Lower lobe of right lung (tissue), 2 donors: ENCODE data around the gene KRCC1. TPM values are rescaled to one million over a fixed set of nuclear protein-coding genes. Genes with fewer than 3 reads are reported as not detected.

ENCODE experiments used
- ATAC-seq, 2 donors: fragments of 200-7000 bp; cut with Tn5 transposase; one replicate each; pipeline ENCODE4 v1.9.1; 2020 to 2022; ENCODE audit warnings: mild to moderate bottlenecking in 2 of 2, moderate library complexity in 2 of 2
- DNase-seq: peaks from one replicate; pipeline ENCODE4 v3.0.0-alpha.2; 2020
- H3K27ac ChIP-seq: fragments of 200-600 bp; one replicate; pipeline ENCODE4 v1.8.0; 2022
- H3K27me3 ChIP-seq: fragments of 200-600 bp; one replicate; pipeline ENCODE4 v1.8.0; 2022; ENCODE audit warnings: low read depth
- H3K36me3 ChIP-seq: fragments of 200-600 bp; one replicate; pipeline ENCODE4 v1.8.0; 2022; ENCODE audit warnings: mild to moderate bottlenecking
- H3K4me1 ChIP-seq: fragments of 200-600 bp; one replicate; pipeline ENCODE4 v1.8.0; 2022
- H3K4me3 ChIP-seq: fragments of 200-600 bp; one replicate; pipeline ENCODE4 v1.8.0; 2022; ENCODE audit warnings: mild to moderate bottlenecking
- H3K9me3 ChIP-seq: fragments of 200-600 bp; one replicate; pipeline ENCODE4 v1.8.0; 2022
- intact Hi-C: fragments of 100-400 bp; cut with DNase I; formaldehyde crosslinking; loops from one replicate; pipeline ENCODE4 v1.11.0; 2022
- total RNA-seq: library from RNA; stranded (reverse); fragmentation: NEBNext Ultra II Directional; extraction: Animal tissue kit (Norgen Biotek cat#: 25700); gene quantifications from one replicate; pipeline ENCODE4 v1.2.1, GENCODE V29; 2021
- TF ChIP-seq, protein P1 (sequence below): fragments of 200-600 bp; IDR thresholded peaks from one replicate; pipeline ENCODE4 v1.8.0; 2022; ENCODE audit warnings: antibody characterized with exemption, mild to moderate bottlenecking
- donor health status: DM: no; HTN: yes; CAD: no; lungs with severe emphysema.

Gene KRCC1
- total RNA-seq, 1 donor from 2014 or later: 24.7 TPM

DNA sequence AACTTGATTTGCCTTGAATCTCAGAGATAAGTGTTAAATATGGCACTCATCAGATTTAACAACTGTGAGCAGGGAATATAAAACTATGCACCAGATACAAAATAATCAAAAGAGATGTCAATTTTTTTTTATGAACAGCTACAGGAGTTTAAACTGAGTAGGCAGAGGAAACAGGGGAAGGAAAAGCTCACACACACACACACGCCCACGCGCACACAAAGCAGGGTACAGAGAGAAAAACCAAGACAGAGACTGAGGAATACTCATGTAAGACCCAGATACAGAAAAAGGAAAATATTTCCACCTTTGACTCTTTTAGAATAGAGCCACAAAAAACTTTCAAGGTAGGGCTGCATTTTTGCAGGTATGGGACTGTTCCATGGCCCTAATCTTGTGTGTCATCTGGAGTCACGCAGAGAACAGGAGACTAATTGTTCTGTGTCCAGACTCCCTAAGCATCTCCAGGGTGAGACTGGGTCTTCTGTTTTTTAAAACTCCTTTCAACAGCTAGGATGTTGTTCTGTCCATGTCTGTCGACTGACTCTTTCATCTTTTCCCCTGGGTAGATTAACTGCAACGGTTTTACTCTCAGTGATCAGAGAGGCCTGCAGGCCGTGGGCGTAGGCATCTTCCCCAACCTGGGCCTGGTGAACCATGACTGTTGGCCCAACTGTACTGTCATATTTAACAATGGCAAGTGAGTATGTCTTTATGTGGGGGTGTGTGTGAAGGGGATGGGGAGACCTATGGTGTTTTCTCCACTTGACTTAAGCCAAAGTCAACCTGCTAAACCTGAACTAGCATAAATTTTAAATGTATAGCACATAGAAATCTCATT lies 35.1 kb upstream of the KRCC1 start:
- no peak for ATAC-seq

GRCh38 chr2:88088999-88089398 lies 33.4 kb upstream of the KRCC1 start:
- DNase-seq (no peak), ATAC-seq (no peak)
- H3K4me1 ChIP-seq: no peaks in the 10 kb centered on the region
- intact Hi-C loops: no loop called here
- H3K36me3 ChIP-seq: no peaks in the 10 kb centered on the region
- H3K27ac ChIP-seq: no peak overlapping the region
- H3K27me3 ChIP-seq: no peaks in the 10 kb centered on the region
- TF ChIP-seq, protein P1, sequence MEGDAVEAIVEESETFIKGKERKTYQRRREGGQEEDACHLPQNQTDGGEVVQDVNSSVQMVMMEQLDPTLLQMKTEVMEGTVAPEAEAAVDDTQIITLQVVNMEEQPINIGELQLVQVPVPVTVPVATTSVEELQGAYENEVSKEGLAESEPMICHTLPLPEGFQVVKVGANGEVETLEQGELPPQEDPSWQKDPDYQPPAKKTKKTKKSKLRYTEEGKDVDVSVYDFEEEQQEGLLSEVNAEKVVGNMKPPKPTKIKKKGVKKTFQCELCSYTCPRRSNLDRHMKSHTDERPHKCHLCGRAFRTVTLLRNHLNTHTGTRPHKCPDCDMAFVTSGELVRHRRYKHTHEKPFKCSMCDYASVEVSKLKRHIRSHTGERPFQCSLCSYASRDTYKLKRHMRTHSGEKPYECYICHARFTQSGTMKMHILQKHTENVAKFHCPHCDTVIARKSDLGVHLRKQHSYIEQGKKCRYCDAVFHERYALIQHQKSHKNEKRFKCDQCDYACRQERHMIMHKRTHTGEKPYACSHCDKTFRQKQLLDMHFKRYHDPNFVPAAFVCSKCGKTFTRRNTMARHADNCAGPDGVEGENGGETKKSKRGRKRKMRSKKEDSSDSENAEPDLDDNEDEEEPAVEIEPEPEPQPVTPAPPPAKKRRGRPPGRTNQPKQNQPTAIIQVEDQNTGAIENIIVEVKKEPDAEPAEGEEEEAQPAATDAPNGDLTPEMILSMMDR: no peak
- H3K4me3 ChIP-seq: no peak overlapping the region
- H3K9me3 ChIP-seq: no peaks in the 10 kb centered on the region

More for the DNA sequence above, 35.1 kb upstream of the KRCC1 start:
- Histone ChIP-seq H3K36me3 (no peaks in the 10 kb centered on the region), H3K9me3 (no peaks in the 10 kb centered on the region), H3K27ac (no peak overlapping the region), H3K4me1 (no peaks in the 10 kb centered on the region), H3K4me3 (no peak overlapping the region), H3K27me3 (no peaks in the 10 kb centered on the region)
- no peak for DNase-seq
- TF ChIP-seq, protein P1: no peak
- intact Hi-C loops: no loop called here

DNA sequence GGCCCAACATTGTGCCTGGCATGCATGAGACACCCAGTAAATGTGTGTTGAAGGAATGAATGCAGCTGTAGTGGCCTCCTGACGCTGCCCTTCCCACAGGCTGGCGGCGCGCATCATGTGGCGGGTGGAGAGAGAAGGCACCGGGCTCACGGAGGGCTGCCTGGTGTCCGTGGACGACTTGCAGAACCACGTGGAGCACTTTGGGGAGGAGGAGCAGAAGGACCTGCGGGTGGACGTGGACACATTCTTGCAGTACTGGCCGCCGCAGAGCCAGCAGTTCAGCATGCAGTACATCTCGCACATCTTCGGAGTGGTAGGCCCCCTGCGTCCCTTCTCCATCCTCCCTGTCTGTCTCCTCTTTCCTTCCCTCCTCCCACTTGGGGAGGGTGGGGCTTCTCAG lies 32.2 kb upstream of the KRCC1 start:
- Histone ChIP-seq H3K27me3 (no peaks in the 10 kb centered on the region), H3K27ac (no peak overlapping the region), H3K4me3 (no peak overlapping the region), H3K9me3 (no peaks in the 10 kb centered on the region), H3K36me3 (no peaks in the 10 kb centered on the region), H3K4me1 (no peaks in the 10 kb centered on the region)
- TF ChIP-seq, protein P1: no peak
- intact Hi-C loops: no loop called here
- no peak for DNase-seq
- ATAC-seq: no peak

- TF ChIP-seq, protein P1: no peak
- intact Hi-C loops: no loop called here
- Histone ChIP-seq H3K27ac (no peak overlapping the region), H3K9me3 (no peaks in the 10 kb centered on the region), H3K36me3 (no peaks in the 10 kb centered on the region), H3K4me3 (no peak overlapping the region), H3K27me3 (no peaks in the 10 kb centered on the region), H3K4me1 (no peaks in the 10 kb centered on the region)
- ATAC-seq (no peak), DNase-seq (no peak)
Observed at GRCh38 chr2:88087073-88087472, 31.5 kb upstream of the KRCC1 start.

DNA sequence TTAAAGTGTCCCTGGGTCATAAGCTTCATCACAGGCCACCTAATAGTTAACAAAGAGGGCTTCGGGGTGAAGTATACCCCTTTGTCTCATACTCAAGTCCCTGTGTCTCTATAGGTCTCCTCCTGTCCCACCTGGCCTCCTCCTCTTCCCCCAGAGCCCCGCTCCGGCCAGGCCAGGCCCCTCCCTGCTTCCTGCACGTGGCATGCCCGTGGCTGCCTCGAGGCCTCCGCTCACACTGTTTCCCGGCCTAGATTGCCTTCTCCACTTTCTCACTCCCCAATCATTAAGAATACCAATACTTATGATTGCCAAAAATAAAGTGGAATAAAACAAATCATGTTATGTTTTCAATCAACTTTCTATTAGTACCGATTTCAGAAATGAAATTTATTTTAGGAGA lies 30.8 kb upstream of the KRCC1 start:
- no peak overlapping the region for H3K4me3 ChIP-seq
- H3K9me3 ChIP-seq: no peaks in the 10 kb centered on the region
- no peaks in the 10 kb centered on the region for H3K36me3 ChIP-seq
- H3K4me1 ChIP-seq: no peaks in the 10 kb centered on the region
- H3K27me3 ChIP-seq: no peaks in the 10 kb centered on the region
- DNase-seq (no peak), ATAC-seq (no peak)
- intact Hi-C loops: no loop called here
- TF ChIP-seq, protein P1: no peak
- no peak overlapping the region for H3K27ac ChIP-seq
